Thyroid gland (tissue), 4 donors: Measurements from ENCODE around the gene FHIT. TPM values are rescaled to one million over a fixed set of nuclear protein-coding genes. Genes with fewer than 3 reads are reported as not detected.

Experiments
- DNase-seq, 2 donors: peaks; one replicate each; pipeline ENCODE4 v3.0.0-alpha.2; 2019
- H3K27ac ChIP-seq, 3 donors: fragments of 200-600 bp; sonication (generic); 1 replicate in 2 of 3; 2 replicates in 1 of 3; pipeline ENCODE4 v1.5.1; 2016 to 2019; ENCODE audit warnings: mild to moderate bottlenecking in 1 of 3, moderate library complexity in 1 of 3
- H3K27me3 ChIP-seq: fragments of 200-600 bp; sonication (generic); one replicate; pipeline ENCODE4 v1.5.1; 2019
- H3K36me3 ChIP-seq, 2 donors: fragments of 200-600 bp; sonication (generic); one replicate each; pipeline ENCODE4 v1.5.1; 2016 to 2019
- H3K4me1 ChIP-seq, 2 donors: fragments of 200-600 bp; sonication (generic); one replicate each; pipeline ENCODE4 v1.5.1; 2017 to 2019
- H3K4me3 ChIP-seq, 3 donors: fragments of 200-600 bp; sonication (generic); replicated peaks in 1 of 3; 1 replicate in 2 of 3; 2 replicates in 1 of 3; pipeline ENCODE4 v1.5.1; 2016; ENCODE audit warnings: mild to moderate bottlenecking in 1 of 3
- H3K9me3 ChIP-seq: fragments of 200-600 bp; sonication (generic); one replicate; pipeline ENCODE4 v1.5.1; 2017
- CTCF ChIP-seq, 6 experiments: fragments of 200-600 bp in 3 of 6; fragments of 450-650 bp in 3 of 6; sonication (generic) in 3 of 6; IDR thresholded peaks; one replicate each; pipeline ENCODE4 v1.5.1; 2016 to 2019; ENCODE audit warnings: antibody characterized with exemption in 6 of 6, mild to moderate bottlenecking in 2 of 6, inconsistent platforms in 1 of 6, moderate library complexity in 1 of 6
- POLR2A ChIP-seq, 2 donors: fragments of 450-650 bp; IDR thresholded peaks; one replicate each; pipeline ENCODE4 v1.6.1; 2017; ENCODE audit warnings: antibody characterized with exemption in 2 of 2, mild to moderate bottlenecking in 2 of 2, moderate library complexity in 1 of 2
- WGBS, 2 donors: methylation state at CpG; one replicate each; pipeline ENCODE4 v1.1.5; 2017; 5-methylcytosine and 5-hydroxymethylcytosine counted together
- intact Hi-C: fragments of 100-400 bp; cut with DNase I; formaldehyde crosslinking; loops from one replicate; pipeline ENCODE4 v1.15.1; 2023
- total RNA-seq, 4 donors: library from RNA; depleted of rRNA; stranded (reverse); fragments of >200 nt; gene quantifications; one replicate each; pipeline ENCODE4 v1.2.3, GENCODE V29; 2016

FHIT gene
- total RNA-seq, 4 donors from 2014 or later = 12.2 to 18.9 (median 16.2) TPM

GRCh38 chr3:59904296-59904695 lies 1347.0 kb downstream of the FHIT start:
- Histone ChIP-seq H3K27me3 (no peaks in the 10 kb centered on the region), H3K36me3 (no peaks in the 10 kb centered on the region), H3K9me3 (no peaks in the 10 kb centered on the region), H3K4me3 (no peak overlapping the region), H3K4me1 (no peaks in the 10 kb centered on the region), H3K27ac (no peak overlapping the region)
- TF ChIP-seq CTCF (IDR thresholded peaks at IDR 0.05) = no peak
- no peak for TF ChIP-seq POLR2A (IDR thresholded peaks at IDR 0.05)
- no peak for DNase-seq
- intact Hi-C loops = no loop called here
- 89 to 92% methylated on average over 3 of the region's 3 CpGs for WGBS, 2 donors

GRCh38 chr3:59899061-59899460 lies 1352.2 kb downstream of the FHIT start:
- no peaks in the 10 kb centered on the region for H3K4me1 ChIP-seq
- H3K4me3 ChIP-seq = no peak overlapping the region
- no peaks in the 10 kb centered on the region for H3K9me3 ChIP-seq
- intact Hi-C loops = no loop called here
- DNase-seq = no peak
- H3K36me3 ChIP-seq = no peaks in the 10 kb centered on the region
- H3K27ac ChIP-seq = no peak overlapping the region
- TF ChIP-seq CTCF (IDR thresholded peaks at IDR 0.05) = no peak
- no peak for TF ChIP-seq POLR2A (IDR thresholded peaks at IDR 0.05)
- WGBS, 2 donors = 90 to 94% methylated on average over 1 of the region's 1 CpG
- H3K27me3 ChIP-seq = no peaks in the 10 kb centered on the region

GRCh38 chr3:59895972-59896371 lies 1355.3 kb downstream of the FHIT start:
- Histone ChIP-seq H3K9me3 (no peaks in the 10 kb centered on the region), H3K27me3 (no peaks in the 10 kb centered on the region), H3K4me3 (no peak overlapping the region), H3K4me1 (no peaks in the 10 kb centered on the region), H3K36me3 (no peaks in the 10 kb centered on the region), H3K27ac (no peak overlapping the region)
- intact Hi-C loops = no loop called here
- 69 to 71% methylated on average over 3 of the region's 3 CpGs for WGBS, 2 donors
- DNase-seq = no peak
- no peak for TF ChIP-seq CTCF (IDR thresholded peaks at IDR 0.05)
- TF ChIP-seq POLR2A (IDR thresholded peaks at IDR 0.05) = no peak

- TF ChIP-seq CTCF (IDR thresholded peaks at IDR 0.05) = no peak
- no peak for TF ChIP-seq POLR2A (IDR thresholded peaks at IDR 0.05)
- intact Hi-C loops = no loop called here
- Histone ChIP-seq H3K36me3 (no peaks in the 10 kb centered on the region), H3K4me3 (no peak overlapping the region), H3K9me3 (no peaks in the 10 kb centered on the region), H3K27me3 (no peaks in the 10 kb centered on the region), H3K27ac (no peak overlapping the region), H3K4me1 (no peaks in the 10 kb centered on the region)
- WGBS, 2 donors = 96 to 97% methylated on average over 2 of the region's 2 CpGs
- no peak for DNase-seq
Observed at GRCh38 chr3:59894425-59895121, 1356.7 kb downstream of the FHIT start.

GRCh38 chr3:59890639-59891038 lies 1360.6 kb downstream of the FHIT start:
- intact Hi-C loops = no loop called here
- whole genome bisulfite sequencing, 2 donors = 98 to 99% methylated on average over 3 of the region's 3 CpGs
- TF ChIP-seq POLR2A (IDR thresholded peaks at IDR 0.05) (no peak), CTCF (IDR thresholded peaks at IDR 0.05) (no peak)
- DNase-seq = no peak
- no peaks in the 10 kb centered on the region for H3K4me1 ChIP-seq
- H3K4me3 ChIP-seq = no peak overlapping the region
- no peak overlapping the region for H3K27ac ChIP-seq
- no peaks in the 10 kb centered on the region for H3K9me3 ChIP-seq
- H3K27me3 ChIP-seq = no peaks in the 10 kb centered on the region
- no peaks in the 10 kb centered on the region for H3K36me3 ChIP-seq
